ENCODE measurements around the gene KRTAP4-8.
"Not testable (repeated sequence)": the region's sequence is repeated elsewhere in the genome, so short reads cannot be mapped to it uniquely, and the experiment has no call there.

Gene KRTAP4-8

GRCh38 chr17:41099682-41100480 is 1.9 kb upstream of the KRTAP4-8 start:
- not testable (repeated sequence) for H3K27me3 ChIP-seq (ENCODE audit: insufficient read depth, low read length); H2AFZ ChIP-seq (ENCODE audit: low read depth, low read length); H3K9me3 ChIP-seq (ENCODE audit: low read length); H3K4me3 ChIP-seq (ENCODE audit: low read length); H3K4me1 ChIP-seq (ENCODE audit: insufficient read depth, low read length); H3K36me3 ChIP-seq (ENCODE audit: insufficient read depth, low read length)

- Histone ChIP-seq H3K9me3 (ENCODE audit: low read length) (no peaks in the 10 kb centered on the region), H3K4me1 (ENCODE audit: insufficient read depth, low read length) (no peaks in the 10 kb centered on the region), H3K36me3 (ENCODE audit: insufficient read depth, low read length) (no peaks in the 10 kb centered on the region), H3K4me3 (ENCODE audit: low read length) (no peak overlapping the region), H3K27me3 (ENCODE audit: insufficient read depth, low read length) (peaks cover 3% of the 10 kb centered on the region), H2AFZ (ENCODE audit: low read depth, low read length) (no peak overlapping the region)
Measured at GRCh38 chr17:41098481-41098880, 539 bp upstream of the KRTAP4-8 start.

DNA sequence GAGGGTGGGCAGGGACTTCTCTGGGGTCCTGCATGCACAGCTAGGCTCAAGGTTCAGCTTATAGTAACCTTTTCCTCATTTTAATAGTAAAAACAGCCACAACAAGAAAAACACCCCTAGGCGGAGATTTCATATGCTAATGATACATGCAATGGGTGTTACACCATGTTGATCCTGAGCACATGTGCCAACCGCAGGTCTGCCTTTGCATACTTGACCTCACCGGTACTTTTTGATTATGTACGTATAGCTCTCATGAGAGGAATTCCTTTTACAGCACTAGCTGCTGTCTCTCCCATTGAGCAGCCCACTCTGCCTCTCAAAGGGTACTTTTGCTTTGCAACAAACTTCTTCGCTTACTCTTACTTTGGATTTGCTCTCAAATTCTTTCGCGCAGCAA is 1.9 kb downstream of the KRTAP4-8 start:
- Histone ChIP-seq H3K4me3 (ENCODE audit: low read length) (no peak overlapping the region), H3K4me1 (ENCODE audit: insufficient read depth, low read length) (no peaks in the 10 kb centered on the region), H3K9me3 (ENCODE audit: low read length) (no peaks in the 10 kb centered on the region), H3K27me3 (ENCODE audit: insufficient read depth, low read length) (peaks cover 3% of the 10 kb centered on the region), H3K36me3 (ENCODE audit: insufficient read depth, low read length) (no peaks in the 10 kb centered on the region), H2AFZ (ENCODE audit: low read depth, low read length) (no peak overlapping the region)

- H3K27me3 ChIP-seq (ENCODE audit: insufficient read depth, low read length); H3K4me1 ChIP-seq (ENCODE audit: insufficient read depth, low read length); H3K36me3 ChIP-seq (ENCODE audit: insufficient read depth, low read length); H2AFZ ChIP-seq (ENCODE audit: low read depth, low read length); H3K4me3 ChIP-seq (ENCODE audit: low read length); H3K9me3 ChIP-seq (ENCODE audit: low read length): not testable (repeated sequence)
Measured at GRCh38 chr17:41088760-41089352, 9.1 kb downstream of the KRTAP4-8 start.

DNA sequence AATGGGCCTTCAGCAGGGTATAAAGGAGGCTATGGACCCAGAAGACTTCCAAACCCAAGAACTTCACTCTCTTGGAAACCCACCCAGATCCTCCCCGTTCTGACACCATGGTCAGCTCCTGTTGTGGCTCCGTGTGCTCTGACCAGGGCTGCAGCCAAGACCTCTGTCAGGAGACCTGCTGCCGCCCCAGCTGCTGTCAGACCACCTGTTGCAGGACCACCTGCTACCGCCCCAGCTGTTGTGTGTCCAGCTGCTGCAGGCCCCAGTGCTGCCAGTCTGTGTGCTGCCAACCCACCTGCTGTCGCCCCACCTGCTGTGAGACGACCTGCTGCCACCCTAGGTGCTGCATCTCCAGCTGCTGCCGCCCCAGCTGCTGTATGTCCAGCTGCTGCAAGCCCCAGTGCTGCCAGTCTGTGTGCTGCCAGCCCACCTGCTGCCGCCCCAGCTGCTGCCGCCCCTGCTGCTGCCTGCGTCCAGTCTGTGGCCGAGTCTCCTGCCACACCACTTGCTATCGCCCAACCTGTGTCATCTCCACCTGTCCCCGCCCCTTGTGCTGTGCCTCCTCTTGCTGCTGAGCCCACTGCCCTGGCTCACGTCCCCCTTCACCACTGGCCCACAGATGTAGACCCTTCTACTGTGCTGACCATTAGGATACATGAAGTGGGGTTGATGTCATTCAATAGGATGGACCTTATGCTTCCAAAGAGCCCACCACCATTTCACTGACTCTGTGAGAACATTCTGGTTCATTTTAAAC is 13.7 kb downstream of the KRTAP4-8 start, which contains the start of gene KRTAP4-7:
Gene KRTAP4-7, plus strand, starts transcription at position 51 of the 757 bp plus-strand sequence. Its CDS starts 57 bp downstream, at position 108.
- H3K4me3 ChIP-seq (ENCODE audit: low read length); H2AFZ ChIP-seq (ENCODE audit: low read depth, low read length); H3K27me3 ChIP-seq (ENCODE audit: insufficient read depth, low read length); H3K36me3 ChIP-seq (ENCODE audit: insufficient read depth, low read length); H3K4me1 ChIP-seq (ENCODE audit: insufficient read depth, low read length); H3K9me3 ChIP-seq (ENCODE audit: low read length): not testable (repeated sequence)

DNA sequence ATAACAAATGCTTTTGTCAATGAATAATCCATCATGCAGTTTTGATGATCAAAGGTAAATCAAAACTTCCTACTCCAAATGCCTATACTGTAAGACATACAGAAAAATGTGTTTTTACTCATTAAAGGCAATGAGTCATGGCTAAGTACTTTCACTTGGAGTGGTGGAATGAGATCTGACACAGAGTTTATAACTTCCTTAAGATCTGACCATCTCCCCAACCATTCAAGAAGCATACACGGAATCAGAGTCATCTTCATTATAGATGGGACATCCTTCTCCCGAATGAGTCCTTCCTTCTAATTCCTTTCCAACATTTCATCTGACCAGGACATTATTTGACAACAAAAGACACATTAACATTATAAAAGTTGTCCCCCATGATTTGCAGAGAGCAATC is 14.5 kb downstream of the KRTAP4-8 start:
- H3K36me3 ChIP-seq (ENCODE audit: insufficient read depth, low read length); H3K4me1 ChIP-seq (ENCODE audit: insufficient read depth, low read length); H2AFZ ChIP-seq (ENCODE audit: low read depth, low read length); H3K27me3 ChIP-seq (ENCODE audit: insufficient read depth, low read length); H3K9me3 ChIP-seq (ENCODE audit: low read length); H3K4me3 ChIP-seq (ENCODE audit: low read length): not testable (repeated sequence)

GRCh38 chr17:41082626-41083025 is 15.3 kb downstream of the KRTAP4-8 start:
- H3K9me3 ChIP-seq (ENCODE audit: low read length): no peaks in the 10 kb centered on the region
- H2AFZ ChIP-seq (ENCODE audit: low read depth, low read length): no peak overlapping the region
- H3K4me3 ChIP-seq (ENCODE audit: low read length): no peak overlapping the region
- H3K4me1 ChIP-seq (ENCODE audit: insufficient read depth, low read length): no peaks in the 10 kb centered on the region
- no peaks in the 10 kb centered on the region for H3K27me3 ChIP-seq (ENCODE audit: insufficient read depth, low read length)
- H3K36me3 ChIP-seq (ENCODE audit: insufficient read depth, low read length): no peaks in the 10 kb centered on the region

DNA sequence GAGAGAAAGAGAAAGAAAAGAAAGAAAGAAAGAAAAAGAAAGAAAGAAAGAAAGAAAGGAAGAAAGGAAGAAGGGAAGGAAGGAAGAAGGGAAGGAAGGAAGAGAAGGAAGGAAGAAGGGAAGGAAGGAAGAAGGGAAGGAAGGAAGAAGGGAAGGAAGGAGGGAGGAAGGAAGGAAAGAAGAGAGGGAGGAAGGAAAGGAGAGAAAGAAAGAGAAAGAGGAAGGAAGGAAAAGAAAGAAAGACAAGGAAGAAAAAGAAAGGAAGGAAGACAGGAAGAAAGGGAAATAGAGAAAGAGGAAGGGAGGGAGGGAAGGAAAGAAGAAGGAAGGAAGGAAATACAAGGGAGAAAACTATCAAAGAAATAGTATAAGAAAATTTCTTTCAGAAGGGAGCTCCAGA is 21.2 kb downstream of the KRTAP4-8 start:
- Histone ChIP-seq H3K36me3 (ENCODE audit: insufficient read depth, low read length) (no peaks in the 10 kb centered on the region), H3K9me3 (ENCODE audit: low read length) (no peaks in the 10 kb centered on the region), H3K4me3 (ENCODE audit: low read length) (no peak overlapping the region), H2AFZ (ENCODE audit: low read depth, low read length) (no peak overlapping the region), H3K4me1 (ENCODE audit: insufficient read depth, low read length) (no peaks in the 10 kb centered on the region), H3K27me3 (ENCODE audit: insufficient read depth, low read length) (no peaks in the 10 kb centered on the region)

- no peaks in the 10 kb centered on the region for H3K36me3 ChIP-seq (ENCODE audit: insufficient read depth, low read length)
- H3K27me3 ChIP-seq (ENCODE audit: insufficient read depth, low read length): no peaks in the 10 kb centered on the region
- H3K4me3 ChIP-seq (ENCODE audit: low read length): no peak overlapping the region
- H3K9me3 ChIP-seq (ENCODE audit: low read length): no peaks in the 10 kb centered on the region
- H2AFZ ChIP-seq (ENCODE audit: low read depth, low read length): no peak overlapping the region
- no peaks in the 10 kb centered on the region for H3K4me1 ChIP-seq (ENCODE audit: insufficient read depth, low read length)
Measured at GRCh38 chr17:41073676-41074075, 24.3 kb downstream of the KRTAP4-8 start.

DNA sequence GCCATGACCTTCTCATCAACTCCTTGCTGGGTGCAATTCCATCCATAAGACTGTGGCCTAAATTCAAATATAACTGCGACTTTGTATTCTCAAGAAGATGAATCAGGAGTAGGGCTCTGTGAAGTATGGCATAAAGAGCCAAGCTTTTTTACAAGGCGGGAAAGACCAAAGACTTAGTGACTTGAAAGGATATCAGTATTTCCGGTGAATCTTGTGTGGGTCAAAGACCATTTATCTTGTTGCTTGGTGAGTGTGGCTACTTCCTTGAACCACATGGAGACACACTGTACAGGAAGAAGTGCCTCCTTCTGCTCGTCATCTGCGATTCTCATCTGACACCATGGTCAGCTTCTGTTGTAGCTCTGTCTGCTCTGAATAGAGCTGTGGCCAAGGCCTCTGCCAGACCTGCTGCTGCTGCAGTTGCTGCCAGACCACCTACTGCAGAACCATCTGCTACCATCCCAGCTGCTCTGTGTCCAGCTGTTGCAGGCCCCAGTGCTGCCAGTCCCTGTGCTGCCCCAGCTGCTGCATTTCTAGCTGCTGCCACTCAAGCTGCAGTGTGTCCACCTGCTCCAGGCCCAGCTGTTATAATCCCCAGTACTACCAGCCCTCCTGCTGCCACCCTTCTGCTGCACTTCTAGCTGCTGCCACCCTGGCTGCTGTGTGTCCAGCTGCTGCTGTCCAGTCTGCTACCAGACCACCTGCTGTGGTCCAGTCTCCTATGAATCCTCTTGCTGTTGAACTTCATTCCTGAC is 26.2 kb downstream of the KRTAP4-8 start:
- Histone ChIP-seq H3K36me3 (ENCODE audit: insufficient read depth, low read length) (no peaks in the 10 kb centered on the region), H3K4me3 (ENCODE audit: low read length) (no peak overlapping the region), H3K9me3 (ENCODE audit: low read length) (no peaks in the 10 kb centered on the region), H2AFZ (ENCODE audit: low read depth, low read length) (no peak overlapping the region), H3K4me1 (ENCODE audit: insufficient read depth, low read length) (no peaks in the 10 kb centered on the region), H3K27me3 (ENCODE audit: insufficient read depth, low read length) (no peaks in the 10 kb centered on the region)

- no peak overlapping the region for H2AFZ ChIP-seq (ENCODE audit: low read depth, low read length)
- H3K27me3 ChIP-seq (ENCODE audit: insufficient read depth, low read length): no peaks in the 10 kb centered on the region
- no peaks in the 10 kb centered on the region for H3K9me3 ChIP-seq (ENCODE audit: low read length)
- no peaks in the 10 kb centered on the region for H3K36me3 ChIP-seq (ENCODE audit: insufficient read depth, low read length)
- no peak overlapping the region for H3K4me3 ChIP-seq (ENCODE audit: low read length)
- H3K4me1 ChIP-seq (ENCODE audit: insufficient read depth, low read length): no peaks in the 10 kb centered on the region
Measured at GRCh38 chr17:41069031-41069430, 28.9 kb downstream of the KRTAP4-8 start.

DNA sequence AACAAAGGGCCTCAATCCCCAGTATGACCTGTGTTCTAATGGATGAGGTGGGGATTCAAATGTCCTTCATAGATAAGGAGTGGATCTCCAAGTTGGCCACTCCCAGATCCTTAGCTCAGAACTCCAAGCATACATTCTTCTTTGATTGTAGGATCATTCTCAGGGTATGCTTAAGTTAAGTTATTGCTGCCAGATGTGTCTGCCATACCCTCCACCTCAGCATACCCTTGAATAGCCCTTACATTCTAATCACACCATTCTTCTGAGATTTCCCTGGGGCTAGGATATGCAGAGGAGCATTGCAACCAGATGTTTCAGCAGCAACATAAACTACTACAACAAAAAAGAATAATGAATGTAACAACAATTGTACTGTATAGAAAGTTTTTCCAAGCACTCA is 30.7 kb downstream of the KRTAP4-8 start:
- H2AFZ ChIP-seq (ENCODE audit: low read depth, low read length): no peak overlapping the region
- H3K4me1 ChIP-seq (ENCODE audit: insufficient read depth, low read length): no peaks in the 10 kb centered on the region
- H3K4me3 ChIP-seq (ENCODE audit: low read length): no peak overlapping the region
- H3K9me3 ChIP-seq (ENCODE audit: low read length): no peaks in the 10 kb centered on the region
- H3K27me3 ChIP-seq (ENCODE audit: insufficient read depth, low read length): no peaks in the 10 kb centered on the region
- no peaks in the 10 kb centered on the region for H3K36me3 ChIP-seq (ENCODE audit: insufficient read depth, low read length)
